GM12892 (cell line): ENCODE results near the gene CCDC50.

ENCODE experiments used
- POLR2A ChIP-seq: IDR thresholded peaks from 2 replicates; pipeline ENCODE4 v1.6.1; 2011; ENCODE audit warnings: low read depth, low read length, control low read depth
- POLR2AphosphoS5 ChIP-seq: IDR thresholded peaks from 2 replicates; pipeline ENCODE4 v1.6.1; 2011; ENCODE audit warnings: low read depth, low read length, control low read depth
- TAF1 ChIP-seq: IDR thresholded peaks from 2 replicates; pipeline ENCODE4 v1.6.1; 2011; ENCODE audit warnings: low read depth, mild to moderate bottlenecking, control low read depth, low read length, borderline replicate concordance

DNA sequence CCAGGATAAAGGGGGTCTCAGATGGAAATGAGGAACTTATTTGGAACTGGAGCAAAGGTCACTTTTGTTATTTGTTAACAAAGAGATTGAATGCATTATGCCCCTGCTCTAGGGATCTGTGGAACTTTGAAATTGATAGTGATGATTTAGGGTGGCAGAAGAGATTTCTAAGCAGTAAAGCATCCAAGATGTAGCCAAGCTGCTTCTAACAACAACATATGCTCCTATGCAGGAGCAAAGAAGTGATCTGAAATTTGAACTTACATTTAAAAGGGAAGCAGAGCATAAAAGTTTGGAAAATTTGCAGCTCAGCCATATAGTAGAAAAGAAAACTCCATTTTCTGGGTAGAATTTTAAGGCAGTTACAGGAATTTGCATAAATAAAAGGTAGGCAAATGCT lies 30.3 kb upstream of the CCDC50 start:
- TF ChIP-seq POLR2A, result no peak
- TF ChIP-seq POLR2AphosphoS5, result no peak
- TF ChIP-seq TAF1, result no peak
